ENCODE results near the gene PRKCSH.
"Not testable (repeated sequence)": the region's sequence is repeated elsewhere in the genome, so short reads cannot be mapped to it uniquely, and the experiment has no call there.

PRKCSH gene

GRCh38 chr19:11457115-11457514, 21.7 kb downstream of the PRKCSH start:
- no peak overlapping the region for H3K9ac ChIP-seq (ENCODE audit: low read length)
- no peak overlapping the region for H2BK12ac ChIP-seq (ENCODE audit: low read length)
- H3K4me3 ChIP-seq (ENCODE audit: low read depth, low read length): no peak overlapping the region
- no peak overlapping the region for H2BK120ac ChIP-seq (ENCODE audit: insufficient read depth, low read length, poor library complexity)
- H3K4me1 ChIP-seq (ENCODE audit: control insufficient read depth in 1 of 2, insufficient read depth in 2 of 2, low read length in 2 of 2): no peaks in the 10 kb centered on the region
- no peak overlapping the region for H3K27ac ChIP-seq (ENCODE audit: low read depth, low read length)
- H3K27me3 ChIP-seq (ENCODE audit: insufficient read depth, low read length): no peaks in the 10 kb centered on the region
- H3K9me3 ChIP-seq (ENCODE audit: insufficient read depth, low read depth, low read length): peaks cover 3% of the 10 kb centered on the region
- H3K79me1 ChIP-seq (ENCODE audit: low read length): no peaks in the 10 kb centered on the region
- no peak overlapping the region for H3K23ac ChIP-seq (ENCODE audit: low read length)
- H4K12ac ChIP-seq (ENCODE audit: low read depth, low read length): no peak overlapping the region
- WGBS (ENCODE audit: extremely low coverage, insufficient coverage, insufficient read length): no CpG with 5 or more reads among the region's 18 CpGs
- no peak overlapping the region for H4K8ac ChIP-seq (ENCODE audit: low read depth, low read length)
- no peak overlapping the region for H4K91ac ChIP-seq (ENCODE audit: low read depth, low read length)
- no peak overlapping the region for H2AFZ ChIP-seq (ENCODE audit: insufficient read depth, low read length, poor library complexity)
- H3K36me3 ChIP-seq (ENCODE audit: control insufficient read depth in 1 of 2, insufficient read depth in 2 of 2, low read length in 2 of 2): no peaks in the 10 kb centered on the region
- no peak overlapping the region for H3K18ac ChIP-seq (ENCODE audit: low read length)
- H2BK5ac ChIP-seq (ENCODE audit: low read depth, low read length, poor library complexity): no peak overlapping the region
- no peak overlapping the region for H3K4me2 ChIP-seq (ENCODE audit: low read length)
- no peaks in the 10 kb centered on the region for H3K79me2 ChIP-seq (ENCODE audit: control insufficient read depth, insufficient read depth, low read length, poor library complexity)
- H2AK5ac ChIP-seq (ENCODE audit: low read length): no peak overlapping the region
- no peak overlapping the region for H3K14ac ChIP-seq (ENCODE audit: low read length)
- no peak overlapping the region for H3K4ac ChIP-seq (ENCODE audit: low read depth, low read length)
- DNase-seq: no peak

- no peaks in the 10 kb centered on the region for H3K79me1 ChIP-seq (ENCODE audit: low read length)
- no peak overlapping the region for H3K14ac ChIP-seq (ENCODE audit: low read length)
- H3K36me3 ChIP-seq (ENCODE audit: control insufficient read depth in 1 of 2, insufficient read depth in 2 of 2, low read length in 2 of 2): no peaks in the 10 kb centered on the region
- H2BK12ac ChIP-seq (ENCODE audit: low read length): no peak overlapping the region
- no peak overlapping the region for H4K91ac ChIP-seq (ENCODE audit: low read depth, low read length)
- H3K9ac ChIP-seq (ENCODE audit: low read length): no peak overlapping the region
- H3K27me3 ChIP-seq (ENCODE audit: insufficient read depth, low read length): no peaks in the 10 kb centered on the region
- no peaks in the 10 kb centered on the region for H3K4me1 ChIP-seq (ENCODE audit: control insufficient read depth in 1 of 2, insufficient read depth in 2 of 2, low read length in 2 of 2)
- H3K4me2 ChIP-seq (ENCODE audit: low read length): no peak overlapping the region
- no peak overlapping the region for H3K4ac ChIP-seq (ENCODE audit: low read depth, low read length)
- no peak overlapping the region for H4K12ac ChIP-seq (ENCODE audit: low read depth, low read length)
- H2BK120ac ChIP-seq (ENCODE audit: insufficient read depth, low read length, poor library complexity): no peak overlapping the region
- H3K23ac ChIP-seq (ENCODE audit: low read length): no peak overlapping the region
- no peak overlapping the region for H3K27ac ChIP-seq (ENCODE audit: low read depth, low read length)
- H2AFZ ChIP-seq (ENCODE audit: insufficient read depth, low read length, poor library complexity): no peak overlapping the region
- H3K79me2 ChIP-seq (ENCODE audit: control insufficient read depth, insufficient read depth, low read length, poor library complexity): no peaks in the 10 kb centered on the region
- H4K8ac ChIP-seq (ENCODE audit: low read depth, low read length): no peak overlapping the region
- no peak overlapping the region for H3K18ac ChIP-seq (ENCODE audit: low read length)
- no peak for DNase-seq
- no peak overlapping the region for H2BK5ac ChIP-seq (ENCODE audit: low read depth, low read length, poor library complexity)
- H3K9me3 ChIP-seq (ENCODE audit: insufficient read depth, low read depth, low read length): peaks cover 3% of the 10 kb centered on the region
- H2AK5ac ChIP-seq (ENCODE audit: low read length): no peak overlapping the region
- WGBS (ENCODE audit: extremely low coverage, insufficient coverage, insufficient read length): no CpG with 5 or more reads among the region's 20 CpGs
- no peak overlapping the region for H3K4me3 ChIP-seq (ENCODE audit: low read depth, low read length)
Observed at GRCh38 chr19:11457831-11458230, 22.4 kb downstream of the PRKCSH start.

- Histone ChIP-seq H3K18ac (ENCODE audit: low read length) (no peak overlapping the region), H4K8ac (ENCODE audit: low read depth, low read length) (no peak overlapping the region), H2BK12ac (ENCODE audit: low read length) (no peak overlapping the region), H3K79me1 (ENCODE audit: low read length) (no peaks in the 10 kb centered on the region), H4K12ac (ENCODE audit: low read depth, low read length) (no peak overlapping the region), H4K91ac (ENCODE audit: low read depth, low read length) (no peak overlapping the region), H3K27me3 (ENCODE audit: insufficient read depth, low read length) (no peaks in the 10 kb centered on the region), H3K4me1 (ENCODE audit: control insufficient read depth in 1 of 2, insufficient read depth in 2 of 2, low read length in 2 of 2) (no peaks in the 10 kb centered on the region), H3K14ac (ENCODE audit: low read length) (no peak overlapping the region), H3K4me3 (ENCODE audit: low read depth, low read length) (no peak overlapping the region), H3K9ac (ENCODE audit: low read length) (no peak overlapping the region), H3K23ac (ENCODE audit: low read length) (no peak overlapping the region), H2BK120ac (ENCODE audit: insufficient read depth, low read length, poor library complexity) (no peak overlapping the region), H3K9me3 (ENCODE audit: insufficient read depth, low read depth, low read length) (peaks cover 6% of the 10 kb centered on the region), H3K4ac (ENCODE audit: low read depth, low read length) (no peak overlapping the region), H3K27ac (ENCODE audit: low read depth, low read length) (no peak overlapping the region), H2AFZ (ENCODE audit: insufficient read depth, low read length, poor library complexity) (no peak overlapping the region), H3K36me3 (ENCODE audit: control insufficient read depth in 1 of 2, insufficient read depth in 2 of 2, low read length in 2 of 2) (no peaks in the 10 kb centered on the region), H3K4me2 (ENCODE audit: low read length) (no peak overlapping the region), H3K79me2 (ENCODE audit: control insufficient read depth, insufficient read depth, low read length, poor library complexity) (no peaks in the 10 kb centered on the region), H2AK5ac (ENCODE audit: low read length) (no peak overlapping the region), H2BK5ac (ENCODE audit: low read depth, low read length, poor library complexity) (no peak overlapping the region)
- no peak for DNase-seq
- no CpG with 5 or more reads among the region's 19 CpGs for WGBS (ENCODE audit: extremely low coverage, insufficient coverage, insufficient read length)
Observed at GRCh38 chr19:11458236-11458900, 22.9 kb downstream of the PRKCSH start.

GRCh38 chr19:11458912-11459311, 23.5 kb downstream of the PRKCSH start:
- not testable (repeated sequence) for H3K4me3 ChIP-seq (ENCODE audit: low read depth, low read length); H2BK5ac ChIP-seq (ENCODE audit: low read depth, low read length, poor library complexity); H2BK120ac ChIP-seq (ENCODE audit: insufficient read depth, low read length, poor library complexity); H2BK12ac ChIP-seq (ENCODE audit: low read length); H3K4me1 ChIP-seq (ENCODE audit: control insufficient read depth in 1 of 2, insufficient read depth in 2 of 2, low read length in 2 of 2); H3K79me1 ChIP-seq (ENCODE audit: low read length); H3K27me3 ChIP-seq (ENCODE audit: insufficient read depth, low read length); DNase-seq; H3K27ac ChIP-seq (ENCODE audit: low read depth, low read length); H3K23ac ChIP-seq (ENCODE audit: low read length); H3K36me3 ChIP-seq (ENCODE audit: control insufficient read depth in 1 of 2, insufficient read depth in 2 of 2, low read length in 2 of 2); H3K79me2 ChIP-seq (ENCODE audit: control insufficient read depth, insufficient read depth, low read length, poor library complexity); H4K91ac ChIP-seq (ENCODE audit: low read depth, low read length); H3K9ac ChIP-seq (ENCODE audit: low read length); H4K12ac ChIP-seq (ENCODE audit: low read depth, low read length); H3K9me3 ChIP-seq (ENCODE audit: insufficient read depth, low read depth, low read length); H2AK5ac ChIP-seq (ENCODE audit: low read length); H2AFZ ChIP-seq (ENCODE audit: insufficient read depth, low read length, poor library complexity); H3K14ac ChIP-seq (ENCODE audit: low read length); H3K4ac ChIP-seq (ENCODE audit: low read depth, low read length); H4K8ac ChIP-seq (ENCODE audit: low read depth, low read length); H3K4me2 ChIP-seq (ENCODE audit: low read length); H3K18ac ChIP-seq (ENCODE audit: low read length)
- no CpG with 5 or more reads among the region's 11 CpGs for WGBS (ENCODE audit: extremely low coverage, insufficient coverage, insufficient read length)

Measured in trophoblast cell (in vitro differentiated cells and primary cell).